HL-60 (cell line): ENCODE measurements around the gene SH3RF3.

Experiments used
- DNase-seq, 2 experiments: peaks; one replicate each; pipeline ENCODE4 v3.0.0-alpha.2; 2010 to 2020; ENCODE audit warnings: low read depth in 1 of 2, low spot score in 1 of 2
- H3K27ac ChIP-seq: fragments of 250-450 bp; sonication (Bioruptor Pico); replicated peaks from 2 replicates; pipeline ENCODE4 v1.5.1; 2020; ENCODE audit warnings: mild to moderate bottlenecking, moderate library complexity
- H3K27me3 ChIP-seq: fragments of 250-450 bp; sonication (Bioruptor Pico); 2 replicates; pipeline ENCODE4 v1.5.1; 2021; ENCODE audit warnings: mild to moderate bottlenecking, moderate library complexity; ENCODE audit not compliant: insufficient read depth, poor library complexity, severe bottlenecking
- H3K4me3 ChIP-seq: replicated peaks from 2 replicates; pipeline ENCODE4 v1.5.1; 2011; ENCODE audit warnings: mild to moderate bottlenecking, control low read depth, low read length; ENCODE audit not compliant: insufficient read depth
- CTCF ChIP-seq: IDR thresholded peaks from one replicate; pipeline ENCODE4 v1.5.1; 2011; ENCODE audit warnings: low read length, control low read depth, inconsistent platforms; ENCODE audit not compliant: insufficient read depth
- GABPA ChIP-seq: IDR thresholded peaks from 2 replicates; pipeline ENCODE4 v1.6.1; 2012; ENCODE audit warnings: low read depth
- POLR2AphosphoS5 ChIP-seq: IDR thresholded peaks from 2 replicates; pipeline ENCODE4 v1.6.1; 2012; ENCODE audit warnings: low read depth
- REST ChIP-seq: IDR thresholded peaks from 2 replicates; pipeline ENCODE4 v1.6.1; 2012; ENCODE audit warnings: low read depth; ENCODE audit not compliant: insufficient replicate concordance
- SPI1 ChIP-seq: IDR thresholded peaks from 2 replicates; pipeline ENCODE4 v1.6.1; 2012; ENCODE audit warnings: low read depth, mild to moderate bottlenecking, borderline replicate concordance

Gene SH3RF3

GRCh38 chr2:109248590-109248989, 119.6 kb downstream of the SH3RF3 start:
- Histone ChIP-seq H3K4me3 (no peak overlapping the region), H3K27ac (no peak overlapping the region), H3K27me3 (no peaks in the 10 kb centered on the region)
- TF ChIP-seq POLR2AphosphoS5 (no peak), CTCF (no peak), SPI1 (no peak), REST (no peak), GABPA (no peak)
- DNase-seq = no peak

GRCh38 chr2:109253217-109253616, 124.2 kb downstream of the SH3RF3 start:
- DNase-seq = no peak
- Histone ChIP-seq H3K27me3 (no peaks in the 10 kb centered on the region), H3K4me3 (no peak overlapping the region), H3K27ac (no peak overlapping the region)
- TF ChIP-seq CTCF (no peak), REST (no peak), SPI1 (no peak), GABPA (no peak), POLR2AphosphoS5 (no peak)

GRCh38 chr2:109254174-109254904, 125.3 kb downstream of the SH3RF3 start:
- Histone ChIP-seq H3K27ac (no peak overlapping the region), H3K4me3 (no peak overlapping the region), H3K27me3 (no peaks in the 10 kb centered on the region)
- no peak for DNase-seq
- TF ChIP-seq CTCF (no peak), GABPA (no peak), POLR2AphosphoS5 (no peak), SPI1 (no peak), REST (no peak)
